ENCODE measurements around the gene DNPEP.
"Not testable (repeated sequence)": the region's sequence is repeated elsewhere in the genome, so short reads cannot be mapped to it uniquely, and the experiment has no call there.

DNPEP gene

DNA sequence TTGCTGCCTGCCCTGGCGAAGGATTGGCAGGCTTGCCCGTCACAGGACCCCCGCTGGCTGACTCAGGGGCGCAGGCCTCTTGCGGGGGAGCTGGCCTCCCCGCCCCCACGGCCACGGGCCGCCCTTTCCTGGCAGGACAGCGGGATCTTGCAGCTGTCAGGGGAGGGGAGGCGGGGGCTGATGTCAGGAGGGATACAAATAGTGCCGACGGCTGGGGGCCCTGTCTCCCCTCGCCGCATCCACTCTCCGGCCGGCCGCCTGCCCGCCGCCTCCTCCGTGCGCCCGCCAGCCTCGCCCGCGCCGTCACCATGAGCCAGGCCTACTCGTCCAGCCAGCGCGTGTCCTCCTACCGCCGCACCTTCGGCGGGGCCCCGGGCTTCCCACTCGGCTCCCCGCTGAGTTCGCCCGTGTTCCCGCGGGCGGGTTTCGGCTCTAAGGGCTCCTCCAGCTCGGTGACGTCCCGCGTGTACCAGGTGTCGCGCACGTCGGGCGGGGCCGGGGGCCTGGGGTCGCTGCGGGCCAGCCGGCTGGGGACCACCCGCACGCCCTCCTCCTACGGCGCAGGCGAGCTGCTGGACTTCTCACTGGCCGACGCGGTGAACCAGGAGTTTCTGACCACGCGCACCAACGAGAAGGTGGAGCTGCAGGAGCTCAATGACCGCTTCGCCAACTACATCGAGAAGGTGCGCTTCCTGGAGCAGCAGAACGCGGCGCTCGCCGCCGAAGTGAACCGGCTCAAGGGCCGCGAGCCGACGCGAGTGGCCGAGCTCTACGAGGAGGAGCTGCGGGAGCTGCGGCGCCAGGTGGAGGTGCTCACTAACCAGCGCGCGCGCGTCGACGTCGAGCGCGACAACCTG lies 30.7 kb upstream of the DNPEP start, which contains the start of gene DES:
Gene DES (plus strand): TSS at position 223 of the 857 bp plus-strand sequence. CDS start 86 bp downstream, at position 309.
- no peak for DNase-seq

DNA sequence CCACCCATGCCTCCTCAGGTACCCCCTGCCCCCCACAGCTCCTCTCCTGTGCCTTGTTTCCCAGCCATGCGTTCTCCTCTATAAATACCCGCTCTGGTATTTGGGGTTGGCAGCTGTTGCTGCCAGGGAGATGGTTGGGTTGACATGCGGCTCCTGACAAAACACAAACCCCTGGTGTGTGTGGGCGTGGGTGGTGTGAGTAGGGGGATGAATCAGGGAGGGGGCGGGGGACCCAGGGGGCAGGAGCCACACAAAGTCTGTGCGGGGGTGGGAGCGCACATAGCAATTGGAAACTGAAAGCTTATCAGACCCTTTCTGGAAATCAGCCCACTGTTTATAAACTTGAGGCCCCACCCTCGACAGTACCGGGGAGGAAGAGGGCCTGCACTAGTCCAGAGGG lies 29.7 kb upstream of the DNPEP start:
- DNase-seq, result no peak

DNA sequence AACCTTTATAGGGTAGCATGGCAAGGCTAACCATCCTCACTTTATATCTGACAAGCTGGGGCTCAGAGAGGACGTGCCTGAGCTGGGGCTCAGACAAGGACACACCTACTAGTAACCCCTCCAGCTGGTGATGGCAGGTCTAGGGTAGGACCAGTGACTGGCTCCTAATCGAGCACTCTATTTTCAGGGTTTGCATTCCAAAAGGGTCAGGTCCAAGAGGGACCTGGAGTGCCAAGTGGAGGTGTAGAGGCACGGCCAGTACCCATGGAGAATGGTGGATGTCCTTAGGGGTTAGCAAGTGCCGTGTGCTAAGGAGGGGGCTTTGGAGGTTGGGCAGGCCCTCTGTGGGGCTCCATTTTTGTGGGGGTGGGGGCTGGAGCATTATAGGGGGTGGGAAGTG lies 29.2 kb upstream of the DNPEP start:
- no peak for DNase-seq

DNA sequence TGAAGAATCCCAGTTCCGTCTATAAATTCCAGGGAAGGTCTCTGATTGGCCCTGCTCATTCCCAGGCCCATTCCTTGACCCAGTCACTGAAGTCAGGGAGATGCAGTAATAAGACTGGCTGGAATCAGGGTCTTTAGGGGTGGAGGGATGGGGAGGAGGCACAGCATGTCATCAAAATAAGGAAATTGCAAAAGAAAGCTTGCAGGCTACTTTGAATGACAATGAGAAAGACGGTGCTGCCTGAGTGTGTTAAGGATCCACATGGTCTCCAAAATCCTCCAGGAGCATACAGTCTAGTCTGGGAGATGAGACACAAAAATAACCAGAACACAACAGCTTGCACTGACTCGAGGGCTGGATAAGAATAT lies 28.5 kb upstream of the DNPEP start:
- DNase-seq, result no peak

DNA sequence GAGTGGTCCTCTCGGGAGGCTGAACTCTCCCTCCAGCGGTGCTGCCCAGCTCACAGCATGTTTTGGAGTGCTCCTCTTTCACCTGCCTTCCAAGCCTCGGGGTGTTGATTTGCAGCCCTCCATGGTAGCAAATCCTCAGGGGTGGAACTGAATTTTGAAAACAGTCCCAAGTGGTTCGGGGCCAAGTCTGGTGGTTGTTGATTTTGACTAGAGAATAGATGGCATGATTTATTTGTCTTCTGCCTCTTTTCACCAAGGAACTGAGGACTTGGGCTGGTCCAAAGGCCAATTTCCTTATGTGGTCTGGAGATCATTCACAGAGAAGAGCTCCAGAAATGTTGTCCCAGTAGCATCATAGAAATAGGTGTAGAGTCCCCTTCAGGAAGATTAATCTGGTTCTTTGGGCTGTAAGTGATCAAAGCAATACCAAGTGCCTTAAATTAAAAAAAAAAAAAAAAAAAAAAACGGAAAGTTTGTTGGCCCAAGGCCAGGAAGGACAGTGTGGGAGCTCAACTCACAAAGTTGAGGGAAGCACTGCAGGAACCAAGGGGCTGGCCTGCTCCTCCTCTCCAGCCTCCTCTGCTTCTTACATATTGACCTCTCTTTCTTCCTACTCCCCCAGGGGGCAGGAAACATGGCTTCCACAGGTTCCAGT lies 28.0 kb upstream of the DNPEP start:
- DNase-seq, result no peak

DNA sequence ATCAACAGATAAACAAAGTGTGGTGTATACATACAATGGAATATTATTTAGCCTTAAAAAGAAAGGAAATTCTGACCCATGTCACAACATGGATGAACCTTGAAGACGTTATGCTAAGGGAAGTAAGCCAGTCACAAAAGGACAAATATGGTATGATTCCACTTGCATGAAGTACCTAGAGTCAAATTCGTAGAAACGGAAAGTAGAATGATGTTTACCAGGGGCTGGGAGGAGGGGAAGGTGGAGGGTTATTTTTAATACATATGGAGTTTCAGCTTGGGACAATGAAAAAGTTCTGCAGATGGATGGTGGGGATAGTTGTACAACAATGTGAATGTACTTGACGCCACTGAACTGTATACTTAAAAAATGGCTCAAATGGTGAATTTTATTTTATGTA lies 27.1 kb upstream of the DNPEP start:
- DNase-seq, result no peak

DNA sequence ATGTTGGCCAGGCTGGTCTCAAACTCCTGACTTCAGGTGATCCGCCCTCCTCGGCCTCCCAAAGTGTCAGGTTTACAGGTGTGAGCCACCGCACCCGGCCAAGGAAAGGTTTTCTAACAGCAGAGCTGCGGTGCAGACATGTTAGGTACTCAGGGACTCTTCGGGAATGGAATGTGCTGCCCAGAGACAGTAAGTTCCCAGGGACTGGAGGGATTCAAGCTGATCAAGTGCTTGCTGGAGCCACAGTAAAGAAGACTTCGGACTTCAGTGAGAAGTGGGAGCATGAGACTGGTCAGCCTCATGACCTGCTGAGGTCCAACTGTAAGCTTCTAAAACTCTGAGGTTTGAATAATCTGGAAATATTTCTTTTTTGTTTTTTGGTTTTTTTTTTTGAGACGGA lies 22.7 kb upstream of the DNPEP start:
- DNase-seq, result no peak

DNA sequence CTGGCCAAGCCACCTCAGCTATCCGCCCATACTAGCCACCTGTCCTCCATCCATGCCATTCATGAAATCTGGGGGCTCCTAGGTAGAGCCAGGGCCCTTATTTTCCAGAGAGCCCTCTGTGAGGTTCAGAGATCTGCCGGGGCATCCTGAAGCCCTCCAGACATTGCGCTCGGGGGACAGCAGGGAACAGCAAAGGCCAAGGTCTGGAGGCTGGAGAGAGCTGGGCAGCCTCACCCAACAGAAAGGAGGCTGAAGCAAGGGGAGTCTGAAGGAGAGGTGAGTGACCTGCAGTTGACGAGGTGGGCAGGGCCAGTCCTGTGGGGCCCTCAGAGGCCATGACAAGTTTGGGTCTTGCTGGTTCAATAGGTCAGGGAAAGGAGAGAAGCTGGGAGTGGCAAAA lies 21.9 kb upstream of the DNPEP start:
- no peak for DNase-seq

DNA sequence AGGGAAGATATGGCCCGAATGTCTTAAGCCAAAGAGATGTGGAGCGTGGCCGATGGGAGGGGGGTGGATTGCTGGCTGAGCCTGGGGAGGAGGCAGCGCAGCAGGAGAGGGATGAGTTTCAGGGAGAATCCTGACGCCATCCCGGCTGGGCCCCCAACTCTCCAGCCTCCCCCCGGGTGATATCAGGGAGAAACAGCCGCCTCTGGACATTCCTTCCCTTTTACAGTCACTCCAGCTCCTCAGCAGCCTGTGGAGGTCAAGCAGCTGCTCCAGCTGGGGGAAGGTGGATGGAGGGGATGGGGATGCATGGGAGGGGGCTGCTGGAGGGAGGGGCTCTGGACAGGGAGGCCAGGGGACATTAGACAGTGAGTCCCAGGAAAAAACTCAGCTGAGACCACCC lies 20.9 kb upstream of the DNPEP start:
- DNase-seq, result no peak

DNA sequence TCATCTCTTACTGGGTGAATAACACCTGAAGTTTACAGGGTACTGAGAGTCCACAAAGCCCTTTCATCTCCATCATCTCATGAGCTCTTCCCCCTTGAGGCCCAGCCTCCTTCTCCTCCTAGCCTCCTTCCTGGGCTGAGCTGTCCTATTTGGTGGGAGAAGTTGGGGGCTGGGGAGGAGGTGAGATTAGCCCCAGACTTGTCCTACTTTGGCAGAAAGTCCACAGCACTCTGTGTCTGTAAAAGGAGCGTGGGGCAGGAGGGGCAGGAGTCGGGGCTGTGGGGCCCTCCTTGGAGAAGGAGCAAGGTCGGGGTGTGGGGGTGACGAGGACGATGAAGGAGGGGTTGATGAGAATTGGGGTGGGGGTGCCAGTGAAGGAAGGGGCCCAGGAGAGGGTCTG lies 20.5 kb upstream of the DNPEP start:
- no peak for DNase-seq

DNA sequence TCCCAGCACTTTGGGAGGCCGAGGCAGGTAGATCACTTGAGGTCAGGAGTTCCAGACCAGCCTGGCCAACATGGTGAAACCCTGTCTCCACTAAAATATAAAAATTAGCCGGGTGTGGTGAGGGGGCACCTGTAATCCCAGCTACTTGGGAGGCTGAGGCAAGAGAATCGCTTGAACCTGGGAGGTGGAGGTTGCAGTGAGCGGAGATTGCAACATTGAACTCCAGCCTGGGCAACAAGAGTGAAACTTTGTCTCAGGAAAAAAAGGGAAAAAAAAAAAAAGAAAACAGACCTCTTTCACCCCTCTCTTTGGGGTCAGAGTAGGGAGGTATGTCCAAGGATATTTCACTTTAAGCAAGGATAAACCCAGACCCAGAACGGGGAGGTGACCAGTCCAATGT lies 19.6 kb upstream of the DNPEP start:
- DNase-seq, result not testable (repeated sequence)

DNA sequence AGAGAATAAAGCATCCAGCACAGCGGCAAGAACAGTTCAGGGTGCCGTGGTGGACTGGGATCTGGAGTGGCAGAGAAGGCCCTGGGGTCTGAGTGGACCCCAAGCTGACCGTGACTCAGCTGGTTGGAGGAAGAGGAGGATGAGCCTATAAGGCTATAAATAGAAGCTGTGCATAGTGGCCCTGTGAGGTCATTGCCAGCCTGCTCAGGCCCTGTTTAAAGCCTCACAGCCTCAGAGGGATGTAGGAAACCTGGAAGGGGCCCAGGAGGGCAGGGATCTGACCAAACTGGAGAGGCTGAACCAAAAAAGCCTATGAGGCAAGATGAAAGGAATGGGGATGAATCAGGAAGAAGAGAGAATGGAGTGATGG lies 19.1 kb upstream of the DNPEP start:
- peak; percentile 95 for DNase-seq

DNA sequence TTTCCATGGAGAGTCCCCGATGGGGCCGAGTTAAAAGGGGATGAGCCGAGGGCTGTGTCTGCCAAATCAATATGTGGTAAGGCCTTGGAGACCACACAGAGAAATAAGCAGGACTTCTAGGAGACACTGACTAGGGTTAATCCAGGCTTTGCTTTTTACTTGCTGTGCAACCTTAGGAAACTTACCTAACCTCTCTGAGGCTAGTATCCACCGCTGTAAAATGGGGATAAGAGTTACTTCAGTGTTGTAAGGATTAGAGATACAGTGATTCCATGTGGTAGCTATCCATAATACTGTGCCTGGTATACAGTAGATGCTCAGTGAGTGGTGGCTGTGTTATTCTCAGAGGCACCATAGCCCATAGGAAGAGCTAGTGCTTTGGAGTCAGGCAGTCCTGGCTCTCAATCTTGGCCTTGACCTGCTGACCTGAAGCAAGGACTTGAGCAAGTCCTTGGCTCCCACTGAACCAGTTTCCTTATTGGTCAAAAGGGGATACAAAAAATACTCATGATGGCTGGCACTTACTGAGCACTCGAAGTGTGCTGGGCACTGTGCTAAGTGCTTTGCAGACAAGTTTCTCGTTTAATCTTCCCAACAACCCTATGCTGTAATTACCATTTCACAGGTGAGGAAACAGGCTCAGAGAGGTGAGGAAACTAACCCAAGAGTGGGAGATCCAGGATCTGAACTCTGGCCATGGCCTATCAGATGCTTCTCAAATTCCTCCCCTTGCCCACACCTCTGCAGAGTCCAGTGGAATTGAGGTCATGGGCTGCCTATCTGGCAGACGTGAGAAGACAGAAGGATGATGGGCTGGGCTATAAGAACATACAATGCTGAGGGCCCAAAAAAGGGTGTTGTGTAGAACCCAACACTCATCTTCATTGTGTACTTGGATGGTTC lies 18.5 kb upstream of the DNPEP start:
- no peak for DNase-seq

DNA sequence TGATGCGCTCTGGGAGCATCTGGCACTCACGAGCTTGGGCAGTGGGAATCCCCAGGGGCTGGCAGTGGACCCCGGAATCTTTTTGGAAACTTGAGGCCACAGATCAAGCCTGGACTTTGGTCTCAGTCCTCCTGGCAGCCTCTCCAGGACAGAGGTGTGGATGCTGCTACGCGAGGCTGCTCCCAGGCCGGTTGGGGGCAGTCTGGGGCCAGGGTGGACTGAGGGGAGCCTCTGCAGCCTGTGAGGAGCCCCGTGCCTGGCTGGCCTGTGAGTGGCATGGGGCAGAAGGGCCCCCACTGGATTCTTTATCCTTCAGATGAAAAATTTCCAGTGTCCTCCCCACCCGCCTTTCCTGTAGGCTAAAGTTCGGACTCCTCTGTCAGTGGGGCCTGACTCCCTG lies 17.7 kb upstream of the DNPEP start:
- no peak for DNase-seq

DNA sequence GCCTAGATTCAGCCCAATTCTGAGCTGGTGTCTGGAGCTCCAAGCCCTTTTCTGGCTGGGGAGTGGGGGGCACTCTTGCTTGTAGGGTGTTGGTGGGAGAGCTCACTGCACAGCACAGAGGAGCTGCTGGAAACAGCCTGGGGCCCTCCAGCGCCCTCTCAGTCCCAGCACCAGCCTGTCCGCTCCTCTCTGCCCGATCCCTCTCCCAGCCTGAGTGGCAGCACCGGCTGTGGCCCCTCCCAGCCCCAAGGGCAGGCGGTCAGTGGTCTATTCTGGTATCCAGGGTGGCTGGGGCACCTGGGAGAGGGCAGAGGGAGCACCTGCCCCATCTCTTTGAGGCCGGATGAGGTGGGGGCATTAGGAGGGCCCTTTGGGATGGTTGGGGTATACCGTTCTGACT lies 17.2 kb upstream of the DNPEP start:
- no peak for DNase-seq

DNA sequence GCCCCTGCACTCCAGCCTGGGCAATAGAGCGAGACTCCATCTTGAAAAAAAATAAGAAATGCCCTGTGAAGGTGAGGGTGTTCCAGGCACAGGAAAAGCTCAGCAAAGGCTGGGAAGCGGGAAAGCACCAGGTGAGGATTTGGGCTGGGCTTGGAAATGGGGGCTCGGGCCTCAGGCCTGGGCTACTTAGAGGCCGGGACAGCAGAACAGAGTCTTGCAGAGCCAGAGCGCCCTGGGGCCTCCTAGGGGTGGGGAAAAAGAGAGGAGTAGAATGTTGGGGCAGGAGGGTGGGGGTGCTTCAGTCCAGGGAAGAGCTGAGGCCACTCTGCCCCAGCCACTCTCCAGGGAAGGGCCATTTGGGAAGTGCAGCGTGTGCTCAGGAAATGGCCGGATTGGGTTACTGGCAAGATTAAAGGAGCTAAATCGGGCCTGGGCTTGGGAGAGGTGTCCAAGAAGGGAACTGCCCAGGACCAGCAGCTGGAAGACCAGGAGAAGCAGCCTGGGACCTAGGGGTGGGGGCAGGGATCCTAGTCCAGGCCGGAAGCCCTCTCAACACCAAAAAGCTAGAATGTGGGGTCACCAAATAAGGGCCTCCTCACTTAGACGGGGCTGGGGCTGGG lies 16.7 kb upstream of the DNPEP start:
- DNase-seq, result no peak

DNA sequence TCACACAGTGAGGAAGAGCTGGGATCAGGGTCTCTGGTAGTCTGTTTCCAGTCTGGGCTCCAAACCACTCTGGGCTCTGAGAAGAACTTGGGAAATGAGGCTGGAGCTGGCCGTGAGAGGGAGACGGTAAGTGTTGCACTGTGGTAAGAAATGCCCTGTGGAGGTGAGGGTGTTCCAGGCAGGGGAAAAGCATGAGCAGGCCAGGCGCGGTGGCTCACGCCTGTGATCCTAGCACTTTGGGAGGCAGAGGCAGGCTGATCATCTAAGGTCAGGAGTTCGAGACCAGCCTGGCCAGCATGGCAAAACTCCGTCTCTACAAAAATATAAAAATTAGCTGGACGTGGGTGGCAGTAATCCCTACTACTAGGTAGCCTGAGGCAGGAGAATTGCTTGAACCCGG lies 16.1 kb upstream of the DNPEP start:
- no peak for DNase-seq

DNA sequence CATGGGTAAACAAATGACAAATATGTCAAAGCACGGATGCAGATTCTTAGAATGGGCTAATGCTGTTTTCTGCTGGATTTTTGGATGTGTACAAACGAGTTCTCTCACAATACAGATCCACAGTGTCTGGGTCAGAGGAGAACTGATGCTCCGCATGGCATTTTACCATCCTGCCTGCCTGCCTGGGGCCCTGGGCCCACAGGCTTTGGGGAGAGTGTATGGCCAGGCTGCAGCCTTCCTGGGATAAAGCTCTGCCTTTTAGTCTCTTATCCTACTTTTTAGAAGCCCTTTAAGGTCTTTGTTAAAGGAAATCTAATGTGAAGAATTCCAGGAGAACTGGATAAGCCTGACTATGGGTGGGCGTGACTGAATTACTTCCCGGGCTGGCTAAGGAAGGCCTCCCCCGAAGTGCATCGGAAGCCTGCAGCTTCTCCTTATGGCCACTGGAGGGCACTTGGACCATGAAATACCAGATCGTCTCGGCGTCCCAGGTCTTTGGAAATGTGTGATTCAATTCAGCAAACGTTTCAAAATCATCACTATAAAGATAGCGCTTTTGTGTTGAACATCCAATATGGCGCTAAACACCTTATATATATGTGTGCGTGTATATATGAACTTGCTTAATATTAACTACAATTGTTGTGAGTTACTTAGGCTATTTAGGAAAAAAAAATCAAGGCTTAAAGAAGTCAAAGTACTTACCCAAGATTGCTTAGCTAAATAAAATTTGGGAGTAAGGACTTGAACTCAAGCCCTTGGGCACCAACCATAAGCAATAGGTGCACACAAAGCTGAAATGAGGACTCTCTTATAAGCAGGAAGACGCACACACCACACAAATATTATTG lies 15.2 kb upstream of the DNPEP start:
- peak; percentile 85 for DNase-seq

DNA sequence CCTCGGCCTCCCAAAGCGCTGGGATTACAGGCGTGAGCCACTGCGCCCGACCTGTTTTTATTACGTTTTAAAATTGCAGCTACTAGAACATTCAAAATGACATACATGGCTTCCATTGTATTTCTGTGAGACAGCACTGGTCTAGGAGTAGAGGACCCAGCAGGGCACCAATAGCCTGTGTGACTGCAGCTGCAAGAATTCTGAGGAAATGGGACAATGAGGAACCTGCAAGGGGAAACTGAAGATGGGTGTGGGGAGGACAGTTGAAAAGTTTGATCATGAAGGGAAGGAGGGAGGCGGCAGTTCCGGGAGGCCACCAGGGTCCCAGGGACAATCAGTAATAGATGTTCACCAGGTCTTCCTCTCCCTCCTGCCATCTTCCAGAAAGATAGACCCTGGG lies 13.9 kb upstream of the DNPEP start:
- no peak for DNase-seq

DNA sequence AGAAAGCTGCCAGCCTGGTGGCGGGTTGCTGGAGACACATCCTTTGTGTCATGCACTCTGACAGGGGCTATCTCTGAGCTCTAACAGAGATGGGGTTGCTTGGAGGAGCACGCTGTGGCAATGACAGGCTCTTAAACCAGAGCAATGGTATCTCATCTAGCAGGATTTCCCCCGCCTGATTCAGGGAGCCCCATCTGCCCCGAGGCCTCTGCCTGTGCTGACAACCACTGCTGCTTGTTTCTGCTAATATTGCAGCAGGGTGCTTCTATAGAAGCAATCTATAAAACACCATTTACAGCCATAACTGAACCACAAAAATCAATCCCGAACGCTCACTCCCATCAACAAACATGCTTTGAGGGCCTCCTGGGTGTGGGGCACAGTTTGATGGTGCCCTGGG lies 12.8 kb upstream of the DNPEP start:
- no peak for DNase-seq

DNA sequence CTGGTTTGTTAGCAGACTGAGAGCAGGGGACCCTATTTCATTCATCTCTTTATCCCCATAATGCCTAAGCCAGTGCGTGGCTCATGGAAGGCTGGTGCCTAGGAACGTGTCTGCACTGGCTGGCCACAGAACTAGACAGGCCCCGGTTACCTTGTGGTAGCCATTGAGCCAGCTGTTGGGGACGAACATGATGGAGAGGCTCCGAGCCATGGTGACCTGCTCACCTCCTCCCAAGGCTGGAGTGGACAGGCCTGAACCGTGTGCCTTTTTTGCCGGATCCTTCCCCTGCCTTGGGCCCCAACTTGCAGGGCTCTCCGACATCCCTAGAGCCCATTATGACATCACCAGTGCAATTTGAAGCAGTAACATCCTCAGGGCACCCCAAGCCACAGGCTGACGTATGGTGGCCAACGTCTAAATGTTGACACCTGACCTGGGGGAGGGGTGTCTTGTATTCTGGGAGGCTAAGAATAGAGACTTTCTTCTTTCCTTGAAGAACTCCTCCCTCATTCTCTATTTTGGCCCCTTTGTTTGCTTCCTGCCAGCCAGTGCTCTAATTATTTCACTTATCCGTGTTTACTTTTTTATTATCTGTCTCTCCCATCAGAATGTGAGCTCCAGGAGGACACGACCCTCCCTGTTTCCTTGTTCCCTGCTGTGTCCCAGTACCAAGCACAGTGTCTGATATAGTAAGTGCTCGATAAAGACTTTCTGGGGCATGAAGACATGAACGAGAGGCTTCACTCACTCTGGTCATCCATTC lies 12.2 kb upstream of the DNPEP start:
- no peak for DNase-seq

All from HCEC 1CT (cell line).